Renal pelvis (tissue), 4 donors: ENCODE data around the gene GGACT. TPM values are rescaled to one million over a fixed set of nuclear protein-coding genes. Genes with fewer than 3 reads are reported as not detected.
A peak's percentile ranks its signal among the peaks of the same experiment; 100 is the strongest.

Source experiments
- DNase-seq: peaks from one replicate; pipeline ENCODE4 v3.0.0-alpha.2; 2013
- polyA plus RNA-seq, 3 donors: library from polyadenylated mRNA; unstranded; fragments of 120-200 nt; gene quantifications; one replicate each; pipeline ENCODE4 v1.2.1, GENCODE V29; 2013; ENCODE audit not compliant: insufficient read length in 3 of 3

GGACT gene
- polyA plus RNA-seq, 3 donors, result 4.1 to 5.0 (median 4.9) TPM

- DNase-seq, result no peak
Observed at GRCh38 chr13:100513987-100514670, 74.5 kb downstream of the GGACT start.

- no peak for DNase-seq
Observed at GRCh38 chr13:100513171-100513570, 75.4 kb downstream of the GGACT start.

- DNase-seq, result no peak
Observed at GRCh38 chr13:100512422-100512821, 76.2 kb downstream of the GGACT start.

GRCh38 chr13:100511466-100511865, 77.1 kb downstream of the GGACT start:
- DNase-seq, result no peak

DNA sequence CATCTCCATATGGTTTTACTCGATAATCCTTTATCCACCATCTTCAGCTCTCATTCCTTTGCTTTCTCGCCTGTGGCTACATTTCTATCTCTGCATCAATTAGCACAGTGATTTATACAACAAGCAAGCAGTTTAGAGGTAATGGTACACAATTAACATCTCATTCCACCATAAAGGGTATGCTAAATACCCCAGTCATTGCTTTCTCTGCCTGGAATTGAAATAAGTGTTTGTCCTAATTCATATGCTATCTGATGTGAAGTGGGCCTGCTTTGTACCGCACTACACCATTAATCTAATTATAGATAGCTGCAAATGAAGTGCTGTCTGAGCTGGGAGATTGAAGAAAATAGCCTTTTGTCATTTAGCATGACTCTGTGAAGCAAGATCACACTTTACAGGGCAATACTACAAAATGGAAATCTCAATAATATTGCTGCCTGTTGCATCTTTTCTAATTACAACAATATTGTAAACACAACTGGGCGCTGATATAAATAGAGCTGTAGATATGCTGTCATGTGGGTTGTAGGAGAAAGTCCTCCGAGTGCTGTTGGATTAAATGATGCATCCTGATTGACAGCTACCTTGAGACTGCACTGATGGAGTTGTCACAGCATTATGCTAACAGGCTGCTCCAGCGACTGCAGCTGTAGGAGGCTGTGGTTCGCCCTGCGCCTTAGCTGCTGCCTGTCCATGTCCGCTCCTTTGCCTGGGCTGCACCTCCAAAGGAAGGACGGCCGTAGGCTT, 78.2 kb downstream of the GGACT start:
- no peak for DNase-seq

- no peak for DNase-seq
Observed at GRCh38 chr13:100508996-100509395, 79.6 kb downstream of the GGACT start.

DNA sequence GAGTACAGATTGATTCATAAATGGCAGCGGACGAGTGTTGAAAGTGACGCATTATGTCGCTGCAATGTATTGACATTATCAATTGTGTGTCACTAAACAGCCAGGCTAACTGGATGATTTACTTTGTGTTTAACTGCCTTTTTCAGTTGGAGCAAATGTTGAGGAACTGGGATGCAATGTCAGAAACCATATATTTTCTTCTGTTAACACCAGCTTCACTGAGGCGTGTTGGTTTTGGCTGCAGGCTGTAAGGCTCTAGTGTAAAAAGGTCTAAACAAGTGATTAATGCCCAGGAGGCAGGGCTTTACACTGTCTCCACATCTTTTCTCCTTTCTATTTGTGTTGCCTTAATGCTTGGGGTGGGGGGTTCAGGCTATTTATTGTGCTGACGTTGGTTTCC, 80.1 kb downstream of the GGACT start:
- peak; percentile 76 for DNase-seq

GRCh38 chr13:100506600-100507422, 81.8 kb downstream of the GGACT start:
- no peak for DNase-seq

DNA sequence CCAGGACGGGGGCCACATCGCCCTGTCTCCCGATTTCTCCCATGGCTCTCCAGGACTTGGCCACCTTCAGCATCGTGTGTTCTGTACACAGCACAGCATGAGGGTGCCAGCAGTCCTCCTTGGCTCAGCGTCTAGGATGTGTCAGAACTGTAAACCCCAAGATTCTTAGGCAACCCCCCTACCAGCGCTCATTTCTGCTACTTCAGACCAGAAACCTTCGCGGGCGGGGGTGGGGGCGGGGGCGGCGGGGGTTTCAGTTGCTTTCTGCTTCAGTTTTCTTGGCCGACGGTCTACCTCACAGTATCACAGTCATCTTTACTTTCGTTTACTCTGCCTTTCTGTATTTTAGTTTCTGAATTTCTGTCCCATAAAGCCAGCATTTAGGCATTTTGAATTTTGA, 82.4 kb downstream of the GGACT start:
- no peak for DNase-seq

- DNase-seq, result no peak
Observed at GRCh38 chr13:100503622-100504021, 85.0 kb downstream of the GGACT start.

DNA sequence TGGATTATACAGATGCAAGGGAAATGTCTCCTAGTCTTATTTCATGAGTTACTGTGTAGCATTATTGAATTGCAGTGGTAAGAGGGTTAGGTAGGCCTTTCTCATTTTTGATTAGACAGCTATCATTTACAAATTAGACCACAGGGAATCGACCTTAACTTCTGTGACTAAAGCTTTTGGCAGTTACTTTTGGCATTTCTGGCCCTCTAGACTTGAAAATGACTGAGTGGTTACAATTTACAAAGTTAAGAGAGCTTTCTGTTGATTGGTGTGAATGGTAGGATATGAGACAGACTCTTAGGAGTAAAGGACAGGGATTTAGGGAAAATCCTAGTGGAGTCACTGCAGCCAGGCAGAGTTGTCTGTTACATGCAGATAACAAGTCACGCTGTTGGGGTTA, 86.1 kb downstream of the GGACT start:
- DNase-seq, result no peak

- DNase-seq, result no peak
Observed at GRCh38 chr13:100497389-100497788, 91.2 kb downstream of the GGACT start.

DNA sequence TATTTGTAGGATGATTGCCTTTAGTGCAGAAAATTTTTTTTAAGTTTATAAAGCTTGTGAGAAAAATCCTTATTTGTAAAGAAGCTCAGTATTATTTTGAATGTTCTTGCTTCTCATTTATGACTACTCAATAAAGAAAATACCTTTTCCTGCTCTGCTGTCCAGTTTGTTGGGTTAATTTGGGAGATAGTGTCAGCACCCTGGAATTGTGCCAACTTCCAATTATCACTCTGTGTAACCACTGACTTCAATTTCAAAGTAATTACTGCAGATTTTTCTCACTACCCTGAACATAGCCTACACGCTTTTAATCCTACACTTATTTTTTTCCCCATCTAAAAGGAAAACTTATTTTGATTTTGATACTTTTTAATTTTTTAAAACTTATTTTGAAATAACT, 93.1 kb downstream of the GGACT start:
- no peak for DNase-seq

DNA sequence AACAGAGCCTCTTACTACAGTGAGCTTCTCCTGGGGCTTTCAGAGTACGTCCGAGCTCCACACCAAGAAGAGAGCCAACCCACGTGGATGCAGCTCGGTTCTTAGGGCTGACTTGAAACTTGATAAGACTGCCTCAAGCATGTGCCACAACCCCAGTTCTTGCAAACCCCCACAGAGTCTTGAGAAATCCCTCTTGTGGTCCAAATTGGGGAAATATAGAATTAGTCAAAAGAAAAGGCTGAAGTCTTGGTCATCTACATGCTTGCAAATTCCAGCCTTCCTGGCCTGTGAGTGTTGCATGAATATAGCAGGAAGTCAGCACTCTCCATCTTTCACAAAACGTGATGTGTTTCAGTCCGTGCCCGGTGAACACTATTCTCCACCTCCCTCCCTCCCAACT, 95.2 kb downstream of the GGACT start:
- DNase-seq, result no peak

GRCh38 chr13:100491164-100491842, 97.3 kb downstream of the GGACT start:
- no peak for DNase-seq

DNA sequence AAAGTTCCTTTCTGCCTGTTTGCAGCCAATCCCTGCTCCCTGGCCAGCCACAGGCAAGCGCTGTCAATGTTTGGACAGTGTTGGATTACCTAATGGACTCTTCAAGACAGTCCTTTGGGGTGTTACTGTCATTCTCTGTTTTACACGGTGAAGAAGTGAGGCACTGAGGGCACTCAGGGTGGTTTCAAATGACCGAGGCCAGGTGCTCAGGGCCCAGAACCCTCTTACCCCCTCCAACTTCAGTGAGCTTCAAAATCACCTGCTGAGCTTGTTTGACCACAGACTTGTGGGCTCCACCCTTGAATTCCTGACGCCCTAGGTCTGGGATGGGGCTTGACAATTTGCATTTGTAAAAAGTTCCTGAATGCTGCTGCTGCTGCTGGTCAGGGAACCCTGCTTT, 97.9 kb downstream of the GGACT start:
- no peak for DNase-seq

- DNase-seq, result no peak
Observed at GRCh38 chr13:100485265-100485664, 103.3 kb downstream of the GGACT start.

GRCh38 chr13:100484702-100485101, 103.9 kb downstream of the GGACT start:
- DNase-seq, result no peak

GRCh38 chr13:100483841-100484381, 104.7 kb downstream of the GGACT start:
- peak; percentile 23 for DNase-seq

DNA sequence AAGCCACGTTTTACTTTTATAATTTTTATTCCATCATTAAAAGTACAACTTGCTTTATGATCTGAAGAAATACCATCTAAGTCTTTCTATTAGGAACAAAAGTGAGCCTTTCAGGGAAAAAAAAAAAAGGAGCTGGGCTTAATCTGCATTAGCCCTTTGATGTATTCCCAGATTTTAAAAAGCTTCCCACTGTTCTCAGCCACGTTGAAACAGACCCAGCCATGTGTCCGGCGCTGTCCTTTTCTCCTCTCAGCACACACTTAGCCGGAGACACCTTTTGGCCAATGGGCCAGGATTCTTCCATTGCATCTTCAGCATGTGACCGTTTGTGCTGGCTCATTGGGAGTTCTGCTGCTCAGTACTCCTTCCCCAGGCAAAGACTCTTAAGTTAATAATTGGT, 105.5 kb downstream of the GGACT start:
- no peak for DNase-seq

DNA sequence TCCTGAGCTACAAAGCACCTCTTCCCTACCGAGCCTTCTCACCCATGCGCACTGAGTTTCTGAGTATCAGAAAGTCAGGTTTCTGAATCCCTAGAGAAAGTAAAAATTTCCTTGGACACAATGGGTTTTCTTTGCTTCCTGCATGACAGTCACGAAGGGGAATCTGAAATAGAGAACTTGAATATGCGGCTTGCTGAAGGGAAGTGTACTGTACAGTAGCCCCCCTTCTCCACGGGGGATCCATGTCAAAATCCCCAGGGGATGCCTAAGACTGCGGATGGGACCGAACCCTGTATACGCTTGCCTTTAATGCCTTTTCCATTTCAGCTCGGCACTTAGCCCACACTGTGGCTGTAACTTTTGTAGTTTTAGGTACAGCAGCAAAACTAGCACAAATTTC, 107.9 kb downstream of the GGACT start:
- DNase-seq, result no peak
